Liver (tissue), 9 donors: ENCODE data around the gene OSBP2. TPM values are rescaled to one million over a fixed set of nuclear protein-coding genes. Genes with fewer than 3 reads are reported as not detected.
A peak's percentile ranks its signal among the peaks of the same experiment; 100 is the strongest.

Experiments used
- DNase-seq: peaks from one replicate; pipeline ENCODE4 v3.0.0-alpha.2; 2017; ENCODE audit warnings: low spot score
- H3K27ac ChIP-seq, 2 donors: one replicate each; pipeline ENCODE4 v1.7.0; 2013; ENCODE audit warnings: inconsistent platforms in 2 of 2, low read length in 2 of 2, control low read depth in 1 of 2, low read depth in 1 of 2, mild to moderate bottlenecking in 1 of 2
- H3K27me3 ChIP-seq, 4 donors: one replicate each; pipeline versions ENCODE4 v1.6.1 to v1.7.0; 2013; ENCODE audit warnings: low read length in 3 of 4, inconsistent platforms in 1 of 4, mild to moderate bottlenecking in 1 of 4, moderate library complexity in 1 of 4; ENCODE audit not compliant: control insufficient read depth in 4 of 4, insufficient read depth in 4 of 4
- H3K36me3 ChIP-seq, 4 donors: one replicate each; pipeline versions ENCODE4 v1.6.1 to v1.7.0; 2013; ENCODE audit warnings: low read length in 3 of 4, mild to moderate bottlenecking in 3 of 4, low read depth in 1 of 4, moderate library complexity in 1 of 4; ENCODE audit not compliant: control insufficient read depth in 4 of 4, insufficient read depth in 3 of 4
- H3K4me1 ChIP-seq, 4 donors: one replicate each; pipeline versions ENCODE4 v1.6.1 to v1.7.0; 2013; ENCODE audit warnings: low read length in 3 of 4, mild to moderate bottlenecking in 3 of 4, moderate library complexity in 1 of 4; ENCODE audit not compliant: control insufficient read depth in 4 of 4, insufficient read depth in 4 of 4
- H3K4me3 ChIP-seq, 3 donors: one replicate each; pipeline versions ENCODE4 v1.6.1 to v1.7.0; 2013; ENCODE audit warnings: low read length in 3 of 3, control low read depth in 1 of 3, low read depth in 1 of 3, mild to moderate bottlenecking in 1 of 3
- H3K9ac ChIP-seq, 2 donors: one replicate each; pipeline ENCODE4 v1.7.0; 2013; ENCODE audit warnings: low read length in 2 of 2, mild to moderate bottlenecking in 2 of 2, moderate library complexity in 2 of 2, control low read depth in 1 of 2, low read depth in 1 of 2
- H3K9me3 ChIP-seq, 4 donors: one replicate each; pipeline versions ENCODE4 v1.6.1 to v1.7.0; 2013; ENCODE audit warnings: low read length in 3 of 4; ENCODE audit not compliant: control insufficient read depth in 4 of 4
- EGR1 ChIP-seq, 2 donors: IDR thresholded peaks; 2 replicates each; pipeline ENCODE4 v1.6.1; 2016 to 2018; ENCODE audit warnings: antibody characterized with exemption in 2 of 2, low read depth in 2 of 2
- FOXA1 ChIP-seq: IDR thresholded peaks from 2 replicates; pipeline ENCODE4 v1.6.1; 2016; ENCODE audit warnings: antibody characterized with exemption
- FOXA2 ChIP-seq: IDR thresholded peaks from 2 replicates; pipeline ENCODE4 v1.6.1; 2016; ENCODE audit warnings: antibody characterized with exemption
- GABPA ChIP-seq, 2 donors: IDR thresholded peaks in 1 of 2; conservative IDR thresholded peaks in 1 of 2; 2 replicates each; pipeline ENCODE4 v1.6.1; 2016; ENCODE audit warnings: antibody characterized with exemption in 2 of 2, mild to moderate bottlenecking in 1 of 2, moderate library complexity in 1 of 2
- HNF4A ChIP-seq, 2 donors: conservative IDR thresholded peaks; 2 replicates each; pipeline ENCODE4 v1.6.1; 2016; ENCODE audit warnings: antibody characterized with exemption in 2 of 2, mild to moderate bottlenecking in 2 of 2
- HNF4G ChIP-seq: IDR thresholded peaks from 2 replicates; pipeline ENCODE4 v1.6.1; 2016; ENCODE audit warnings: antibody characterized with exemption
- JUND ChIP-seq, 2 donors: IDR thresholded peaks; 2 replicates each; pipeline ENCODE4 v1.6.1; 2016; ENCODE audit warnings: antibody characterized with exemption in 2 of 2
- NR2F2 ChIP-seq: IDR thresholded peaks from 2 replicates; pipeline ENCODE4 v1.6.1; 2016; ENCODE audit warnings: antibody characterized with exemption
- REST ChIP-seq: IDR thresholded peaks from 2 replicates; pipeline ENCODE4 v1.6.1; 2016; ENCODE audit warnings: antibody characterized with exemption, mild to moderate bottlenecking
- SP1 ChIP-seq: IDR thresholded peaks from 2 replicates; pipeline ENCODE4 v1.6.1; 2018; ENCODE audit warnings: antibody characterized with exemption, mild to moderate bottlenecking
- TAF1 ChIP-seq: conservative IDR thresholded peaks from 2 replicates; pipeline ENCODE4 v1.6.1; 2016; ENCODE audit warnings: antibody characterized with exemption, mild to moderate bottlenecking
- YY1 ChIP-seq: IDR thresholded peaks from 2 replicates; pipeline ENCODE4 v1.6.1; 2016; ENCODE audit warnings: antibody characterized with exemption, mild to moderate bottlenecking
- WGBS: extraction: QIAGEN DNeasy Blood & Tissue Kit; methylation state at CpG from one replicate; pipeline ENCODE4 v1.1.7; 2013; 5-methylcytosine and 5-hydroxymethylcytosine counted together
- polyA plus RNA-seq, 2 donors: library from polyadenylated mRNA; stranded (reverse) in 1 of 2; unstranded in 1 of 2; fragments of 200-250 nt in 1 of 2; fragments of >200 nt in 1 of 2; fragmentation: Nextera tagmentation in 1 of 2; extraction: Ambion mirVana in 1 of 2; gene quantifications; one replicate each; pipeline versions ENCODE4 v1.2.1 to v1.2.3, GENCODE V29; 2013 to 2015
- total RNA-seq, 2 donors: library from RNA; depleted of rRNA; stranded (reverse); fragments of >200 nt; gene quantifications; one replicate each; pipeline ENCODE4 v1.2.3, GENCODE V29; 2014
- TF ChIP-seq, protein P1 (sequence below): fragments of 150-350 bp; IDR thresholded peaks from 2 replicates; pipeline ENCODE4 v1.5.1; 2017; ENCODE audit warnings: improper control_type of control experiment, low read depth, low read length; ENCODE audit not compliant: missing input control
- TF ChIP-seq, protein P2 (sequence below): IDR thresholded peaks from 2 replicates; pipeline ENCODE4 v1.6.1; 2016; ENCODE audit warnings: antibody characterized with exemption
- TF ChIP-seq, protein P3 (sequence below): IDR thresholded peaks from 2 replicates; pipeline ENCODE4 v1.6.1; 2016; ENCODE audit warnings: antibody characterized with exemption
- TF ChIP-seq, protein P4 (sequence below): IDR thresholded peaks from 2 replicates; pipeline ENCODE4 v1.6.1; 2016; ENCODE audit warnings: antibody characterized with exemption
- donor health status: healthy.
- donor health status: healthy.
- donor health status: healthy.
- donor health status: healthy.
- donor health status: healthy.

OSBP2 gene
- total and polyA plus RNA-seq, 4 donors, result 0.43 to 192 (median 0.86) TPM

GRCh38 chr22:30876221-30876751 lies 181.6 kb downstream of the OSBP2 start:
- H3K27ac ChIP-seq, result no peak overlapping the region
- H3K36me3 ChIP-seq, result no peaks in the 10 kb centered on the region
- 90% methylated on average over 9 of the region's 9 CpGs for WGBS
- no peaks in the 10 kb centered on the region for H3K27me3 ChIP-seq
- no peak overlapping the region for H3K9ac ChIP-seq
- no peak overlapping the region for H3K4me3 ChIP-seq
- peak; percentile 30 for DNase-seq
- peaks cover 0 to 3% (median 1%) of the 10 kb centered on the region in 4 donors for H3K4me1 ChIP-seq
- H3K9me3 ChIP-seq, result no peaks in the 10 kb centered on the region
- TF ChIP-seq, protein P1, sequence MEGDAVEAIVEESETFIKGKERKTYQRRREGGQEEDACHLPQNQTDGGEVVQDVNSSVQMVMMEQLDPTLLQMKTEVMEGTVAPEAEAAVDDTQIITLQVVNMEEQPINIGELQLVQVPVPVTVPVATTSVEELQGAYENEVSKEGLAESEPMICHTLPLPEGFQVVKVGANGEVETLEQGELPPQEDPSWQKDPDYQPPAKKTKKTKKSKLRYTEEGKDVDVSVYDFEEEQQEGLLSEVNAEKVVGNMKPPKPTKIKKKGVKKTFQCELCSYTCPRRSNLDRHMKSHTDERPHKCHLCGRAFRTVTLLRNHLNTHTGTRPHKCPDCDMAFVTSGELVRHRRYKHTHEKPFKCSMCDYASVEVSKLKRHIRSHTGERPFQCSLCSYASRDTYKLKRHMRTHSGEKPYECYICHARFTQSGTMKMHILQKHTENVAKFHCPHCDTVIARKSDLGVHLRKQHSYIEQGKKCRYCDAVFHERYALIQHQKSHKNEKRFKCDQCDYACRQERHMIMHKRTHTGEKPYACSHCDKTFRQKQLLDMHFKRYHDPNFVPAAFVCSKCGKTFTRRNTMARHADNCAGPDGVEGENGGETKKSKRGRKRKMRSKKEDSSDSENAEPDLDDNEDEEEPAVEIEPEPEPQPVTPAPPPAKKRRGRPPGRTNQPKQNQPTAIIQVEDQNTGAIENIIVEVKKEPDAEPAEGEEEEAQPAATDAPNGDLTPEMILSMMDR, result no peak
- TF ChIP-seq NR2F2, result no peak
- no peak for TF ChIP-seq GABPA (IDR thresholded peaks at IDR 0.05 in 1 of 2, conservative IDR thresholded peaks at IDR 0.05 in 1 of 2)
- TF ChIP-seq REST, result no peak
- TF ChIP-seq HNF4A (conservative IDR thresholded peaks at IDR 0.05), result no peak
- TF ChIP-seq, protein P2, sequence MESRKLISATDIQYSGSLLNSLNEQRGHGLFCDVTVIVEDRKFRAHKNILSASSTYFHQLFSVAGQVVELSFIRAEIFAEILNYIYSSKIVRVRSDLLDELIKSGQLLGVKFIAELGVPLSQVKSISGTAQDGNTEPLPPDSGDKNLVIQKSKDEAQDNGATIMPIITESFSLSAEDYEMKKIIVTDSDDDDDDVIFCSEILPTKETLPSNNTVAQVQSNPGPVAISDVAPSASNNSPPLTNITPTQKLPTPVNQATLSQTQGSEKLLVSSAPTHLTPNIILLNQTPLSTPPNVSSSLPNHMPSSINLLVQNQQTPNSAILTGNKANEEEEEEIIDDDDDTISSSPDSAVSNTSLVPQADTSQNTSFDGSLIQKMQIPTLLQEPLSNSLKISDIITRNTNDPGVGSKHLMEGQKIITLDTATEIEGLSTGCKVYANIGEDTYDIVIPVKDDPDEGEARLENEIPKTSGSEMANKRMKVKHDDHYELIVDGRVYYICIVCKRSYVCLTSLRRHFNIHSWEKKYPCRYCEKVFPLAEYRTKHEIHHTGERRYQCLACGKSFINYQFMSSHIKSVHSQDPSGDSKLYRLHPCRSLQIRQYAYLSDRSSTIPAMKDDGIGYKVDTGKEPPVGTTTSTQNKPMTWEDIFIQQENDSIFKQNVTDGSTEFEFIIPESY, result no peak
- no peak for TF ChIP-seq YY1
- TF ChIP-seq SP1, result no peak
- TF ChIP-seq HNF4G, result no peak
- TF ChIP-seq FOXA1, result no peak
- TF ChIP-seq, protein P3, sequence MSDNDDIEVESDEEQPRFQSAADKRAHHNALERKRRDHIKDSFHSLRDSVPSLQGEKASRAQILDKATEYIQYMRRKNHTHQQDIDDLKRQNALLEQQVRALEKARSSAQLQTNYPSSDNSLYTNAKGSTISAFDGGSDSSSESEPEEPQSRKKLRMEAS, result no peak
- TF ChIP-seq EGR1 (IDR thresholded peaks at IDR 0.05; ENCODE audit: low read depth in 2 of 2), result no peak
- TF ChIP-seq JUND (IDR thresholded peaks at IDR 0.05), result no peak
- TF ChIP-seq TAF1, result no peak
- no peak for TF ChIP-seq FOXA2
- TF ChIP-seq, protein P4, sequence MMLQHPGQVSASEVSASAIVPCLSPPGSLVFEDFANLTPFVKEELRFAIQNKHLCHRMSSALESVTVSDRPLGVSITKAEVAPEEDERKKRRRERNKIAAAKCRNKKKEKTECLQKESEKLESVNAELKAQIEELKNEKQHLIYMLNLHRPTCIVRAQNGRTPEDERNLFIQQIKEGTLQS, result no peak
